K562 (cell line): ENCODE data around the gene DAAM1. TPM values are rescaled to one million over a fixed set of nuclear protein-coding genes. Genes with fewer than 3 reads are reported as not detected.

Experiments used
- ATAC-seq: fragments of 200-7000 bp; cut with Tn5 transposase; 3 replicates; pipeline ENCODE4 v1.9.1; 2020; ENCODE audit warnings: moderate library complexity
- BruUV-seq: library from RNA; stranded (reverse); fragments of 400-500 nt; replicated peaks from 2 replicates; lab custom pipeline; 2021; lab: Mats Ljungman, UMichigan
- CTCF ChIA-PET: fragments of 300-600 bp; formaldehyde crosslinking; extraction: SDS; loops from one replicate; lab custom pipeline; 2021; ENCODE audit warnings: low intra/inter-chr PET ratio; lab: Yijun Ruan, JAX
- POLR2A ChIA-PET: fragments of 300-600, 350-650 bp; sonication (Branson Sonifier 250); formaldehyde crosslinking; extraction: SDS; loops from one replicate; lab custom pipeline; 2021; ENCODE audit warnings: antibody characterized with exemption, inconsistent platforms; lab: Yijun Ruan, JAX
- DNase-seq, 4 experiments: peaks; one replicate each; pipeline versions ENCODE4 v3.0.0 to v3.0.0-alpha.2; 2011 to 2018; ENCODE audit warnings: low spot score in 3 of 4, mixed read lengths in 3 of 4; ENCODE audit errors: extremely low read depth in 1 of 4
- FAIRE-seq: peaks from 2 replicates; lab custom pipeline; 2011; peaks lifted over from hg19 to GRCh38; lab: Jason Lieb, UNC
- H2AFZ ChIP-seq: 2 replicates; pipeline ENCODE4 v1.6.0; 2011; ENCODE audit warnings: low read depth, low read length, control low read depth, inconsistent platforms
- H3K27ac ChIP-seq: fragments of 200-600 bp; 3 replicates; pipeline ENCODE4 v1.8.0; 2011; ENCODE audit warnings: low read depth, mild to moderate bottlenecking, control low read depth, inconsistent platforms, low read length, moderate library complexity, mixed read lengths; ENCODE audit errors: extremely low read depth
- H3K27me3 ChIP-seq, 2 experiments: fragments of 300-600 bp in 1 of 2; 2 replicates in 1 of 2; 3 replicates in 1 of 2; pipeline versions ENCODE4 v1.6.0 to v1.8.0; 2011; ENCODE audit warnings: inconsistent platforms in 2 of 2, low read length in 2 of 2, mild to moderate bottlenecking in 1 of 2, mixed read lengths in 1 of 2, moderate library complexity in 1 of 2; ENCODE audit not compliant: control insufficient read depth in 2 of 2, insufficient read depth in 2 of 2
- H3K36me3 ChIP-seq: fragments of 300-600 bp; 3 replicates; pipeline ENCODE4 v1.8.0; 2011; ENCODE audit warnings: mild to moderate bottlenecking, low read length, inconsistent platforms; ENCODE audit not compliant: control insufficient read depth, insufficient read depth
- H3K4me1 ChIP-seq, 2 experiments: fragments of 200-600 bp in 1 of 2; replicated peaks in 1 of 2; 2 replicates in 1 of 2; 3 replicates in 1 of 2; pipeline versions ENCODE4 v1.5.1 to v1.8.0; 2011; ENCODE audit warnings: inconsistent platforms in 2 of 2, low read length in 2 of 2, mild to moderate bottlenecking in 1 of 2, mixed read lengths in 1 of 2, moderate library complexity in 1 of 2; ENCODE audit not compliant: control insufficient read depth in 2 of 2, insufficient read depth in 2 of 2
- H3K4me2 ChIP-seq: 2 replicates; pipeline ENCODE4 v1.6.1; 2011; ENCODE audit warnings: low read length, control low read depth, inconsistent platforms, mixed read lengths; ENCODE audit not compliant: insufficient read depth
- H3K4me3 ChIP-seq: fragments of 200-600 bp; sonication (generic), shearing (Covaris generic); 2 replicates; pipeline ENCODE4 v1.5.1; 2016; ENCODE audit warnings: control low read depth, inconsistent platforms
- H3K79me2 ChIP-seq: fragments of 200-600 bp; 3 replicates; pipeline ENCODE4 v1.8.0; 2011; ENCODE audit warnings: low read length, inconsistent platforms; ENCODE audit not compliant: control insufficient read depth, insufficient read depth
- H3K9ac ChIP-seq, 2 experiments: 2 replicates each; pipeline versions ENCODE4 v1.6.0 to v1.6.1; 2011; ENCODE audit warnings: low read depth in 2 of 2, low read length in 2 of 2, control low read depth in 1 of 2, inconsistent platforms in 1 of 2, mild to moderate bottlenecking in 1 of 2, mixed read lengths in 1 of 2; ENCODE audit not compliant: insufficient read depth in 1 of 2
- H3K9me1 ChIP-seq: one replicate; pipeline ENCODE4 v1.6.0; 2011; ENCODE audit warnings: inconsistent platforms, mild to moderate bottlenecking, low read length, moderate library complexity; ENCODE audit not compliant: control insufficient read depth, insufficient read depth
- H3K9me3 ChIP-seq: replicated peaks from 2 replicates; pipeline ENCODE4 v1.5.1; 2011; ENCODE audit warnings: low read depth, low read length, inconsistent platforms; ENCODE audit not compliant: control insufficient read depth, insufficient read depth
- H4K20me1 ChIP-seq: replicated peaks from 2 replicates; pipeline ENCODE4 v1.6.1; 2011; ENCODE audit warnings: low read length, inconsistent platforms, mixed read lengths; ENCODE audit not compliant: control insufficient read depth, insufficient read depth
- BMI1 ChIP-seq: fragments of 150-350 bp; IDR thresholded peaks from 2 replicates; pipeline ENCODE4 v1.6.1; 2014; ENCODE audit warnings: low read length
- GTF2F1 ChIP-seq: IDR thresholded peaks from 2 replicates; pipeline ENCODE4 v1.6.1; 2011; ENCODE audit warnings: low read depth, low read length, improper control_type of control experiment
- HMG20B ChIP-seq: fragments of 250-450 bp; sonication (Bioruptor Pico); IDR thresholded peaks from 2 replicates; pipeline ENCODE4 v1.5.0; 2021; ENCODE audit warnings: mild to moderate bottlenecking
- KDM1A ChIP-seq, 2 experiments: fragments of 450-650 bp; IDR thresholded peaks; 2 replicates each; pipeline ENCODE4 v1.6.1; 2016; ENCODE audit warnings: mild to moderate bottlenecking in 2 of 2
- MBD2 ChIP-seq: sonication (generic); IDR thresholded peaks from 2 replicates; pipeline ENCODE4 v1.6.1; 2016; ENCODE audit warnings: low read depth, borderline replicate concordance
- PTRF ChIP-seq: fragments of 450-650 bp; IDR thresholded peaks from 2 replicates; pipeline ENCODE4 v1.6.1; 2016; ENCODE audit warnings: mild to moderate bottlenecking, missing genetic modification characterization, missing compliant biosample characterization
- SIN3B ChIP-seq: fragments of 450-650 bp; IDR thresholded peaks from 2 replicates; pipeline ENCODE4 v1.6.1; 2017; ENCODE audit warnings: low read depth, mild to moderate bottlenecking, moderate library complexity
- SMARCA5 ChIP-seq: fragments of 450-650 bp; IDR thresholded peaks from 2 replicates; pipeline ENCODE4 v1.6.1; 2016
- ZNF586 ChIP-seq: fragments of 450-650 bp; formaldehyde crosslinking; conservative IDR thresholded peaks from 2 replicates; pipeline ENCODE4 v1.4.0; 2020; ENCODE audit warnings: mild to moderate bottlenecking, moderate library complexity
- ZNF778 ChIP-seq: fragments of 450-650 bp; formaldehyde crosslinking; IDR thresholded peaks from 2 replicates; pipeline ENCODE4 v1.4.0; 2020; ENCODE audit warnings: mild to moderate bottlenecking, moderate library complexity
- WGBS: fragments of 100-300 bp; shearing (Covaris generic); methylation state at CpG from one replicate; pipeline ENCODE4 v1.1.6; 2016; ENCODE audit warnings: low coverage, mixed read lengths; ENCODE audit not compliant: insufficient coverage; ENCODE audit errors: missing lambda C conversion rate; 5-methylcytosine and 5-hydroxymethylcytosine counted together
- in situ Hi-C: fragments of 300-500 bp; cut with MboI; formaldehyde crosslinking; loops from 4 replicates; pipeline ENCODE4 v1.15.0; 2018; ENCODE audit warnings: inconsistent platforms, mixed read lengths
- intact Hi-C: fragments of 100-400 bp; cut with micrococcal nuclease; formaldehyde crosslinking; loops from 2 replicates; pipeline ENCODE4 v1.14.2; 2022
- polyA plus RNA-seq, 8 experiments: library from polyadenylated mRNA; depleted of rRNA in 4 of 8; stranded (reverse) in 5 of 8; unstranded in 3 of 8; fragments of >200 nt; fragmentation: Nextera tagmentation in 2 of 8; fragmentation: Illumina TruSeq in 1 of 8; extraction: Ambion mirVana in 2 of 8; extraction: Trizol in 1 of 8; gene quantifications; 2 replicates each; pipeline versions ENCODE4 v1.2.1 to v1.2.3, GENCODE V29; 2011 to 2014; ENCODE audit warnings: inconsistent platforms in 1 of 8, missing spikeins in 1 of 8
- total RNA-seq, 7 experiments: library from RNA; depleted of rRNA in 6 of 7; stranded (reverse); fragments of >200 nt in 6 of 7; fragmentation: Illumina TruSeq in 2 of 7; extraction: Trizol in 2 of 7; gene quantifications; 2 replicates each; pipeline versions ENCODE4 v1.2.1 to v1.2.3, GENCODE V29; 2011 to 2021; ENCODE audit warnings: low replicate concordance in 1 of 7
- TF ChIP-seq, protein P1 (sequence below): sonication (generic); formaldehyde crosslinking; IDR thresholded peaks from 2 replicates; pipeline ENCODE4 v1.8.0; 2023; ENCODE audit warnings: mild to moderate bottlenecking, missing genetic modification reagents

The DAAM1 gene
- total and polyA plus RNA-seq, 9 of the 15 experiments (the other 6 are each of a cell fraction or from before 2014, with no cell fraction given): 3.6 to 11.6 (median 6.7) TPM

DNA sequence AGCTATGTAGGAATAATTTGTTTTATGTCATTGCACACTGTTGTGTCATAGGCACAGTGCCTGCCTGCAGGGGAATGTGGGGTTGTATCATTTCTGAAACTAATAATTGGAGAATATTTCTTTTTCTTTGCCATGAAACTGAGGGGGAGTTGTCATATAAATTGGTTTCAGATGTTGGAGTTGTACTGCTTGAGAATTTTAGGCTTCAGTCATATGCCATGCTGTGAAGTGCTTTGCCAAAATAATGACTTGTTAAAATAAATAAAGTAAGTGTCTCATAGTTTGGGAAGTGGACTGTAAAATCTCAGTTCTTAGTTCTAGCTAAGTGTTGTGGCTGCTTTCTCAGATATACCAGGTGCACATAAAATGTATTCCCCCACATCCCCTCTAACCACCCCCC lies 116.8 kb downstream of the DAAM1 start:
- Histone ChIP-seq H3K27me3 (no peaks in the 10 kb centered on the region), H3K4me2 (no peak overlapping the region), H3K36me3 (no peaks in the 10 kb centered on the region), H2AFZ (no peak overlapping the region), H3K27ac (no peak overlapping the region), H3K9me3 (no peaks in the 10 kb centered on the region), H3K79me2 (no peaks in the 10 kb centered on the region), H3K9ac (no peak overlapping the region), H3K4me1 (no peaks in the 10 kb centered on the region), H3K4me3 (no peak overlapping the region), H4K20me1 (peaks cover 3% of the 10 kb centered on the region; the same call in 1 of the 2 replicates), H3K9me1 (no peaks in the 10 kb centered on the region)
- ATAC-seq: no peak
- BruUV-seq: no TSS peak
- ChIA-PET CTCF (no interaction called here), POLR2A (no interaction called here)
- in situ Hi-C loops (no loop called here), intact Hi-C loops (loop anchor here (10.0 kb wide), 1 partner anchor 160 kb away; no protein-coding TSS in a partner anchor)
- no peak for FAIRE-seq
- no peak for DNase-seq
- TF ChIP-seq BMI1: no peak
- TF ChIP-seq GTF2F1: no peak
- TF ChIP-seq MBD2: no peak
- no peak for TF ChIP-seq ZNF586 (CRISPR knock-in tag)

DNA sequence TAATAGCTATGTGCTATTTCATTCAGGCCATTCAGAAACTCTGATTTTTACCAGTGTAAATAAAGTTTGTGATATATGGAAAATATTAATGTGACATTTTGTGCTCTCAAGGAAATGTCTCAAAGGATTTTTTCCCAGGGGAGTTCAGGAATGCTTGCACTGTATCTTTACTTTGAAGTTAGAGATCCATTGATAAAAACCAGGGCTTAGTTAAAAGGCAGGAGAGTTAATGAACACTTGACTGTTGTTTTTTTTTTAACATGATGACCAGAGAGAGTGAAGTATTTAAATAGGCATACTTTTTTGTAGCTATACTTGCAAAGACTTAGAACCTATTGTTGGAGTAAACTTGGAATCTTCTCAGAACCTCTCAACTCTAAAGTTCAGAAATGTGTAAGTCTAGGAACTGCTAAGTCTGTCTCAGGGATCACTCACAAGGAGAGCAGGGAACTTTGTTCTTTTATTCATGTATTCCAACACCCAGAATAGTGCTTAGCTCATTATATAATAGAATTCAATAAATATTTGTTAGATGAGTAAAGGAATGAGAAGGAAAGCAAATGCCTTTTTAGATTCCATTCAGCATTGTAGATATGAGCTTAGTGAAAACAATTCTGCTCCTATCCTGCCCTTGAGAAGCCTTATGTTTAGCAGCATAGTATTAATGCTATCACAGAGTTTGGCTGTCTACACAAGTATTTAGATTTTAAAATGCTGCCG lies 117.5 kb downstream of the DAAM1 start:
- Histone ChIP-seq H3K79me2 (no peaks in the 10 kb centered on the region), H3K27me3 (no peaks in the 10 kb centered on the region), H3K4me2 (no peak overlapping the region), H3K27ac (no peak overlapping the region), H4K20me1 (peaks cover 3% of the 10 kb centered on the region; the same call in 1 of the 2 replicates), H3K9ac (no peak overlapping the region), H3K9me3 (no peaks in the 10 kb centered on the region), H3K36me3 (no peaks in the 10 kb centered on the region), H3K4me3 (no peak overlapping the region), H3K9me1 (no peaks in the 10 kb centered on the region), H3K4me1 (no peaks in the 10 kb centered on the region), H2AFZ (no peak overlapping the region)
- DNase-seq (no peak), FAIRE-seq (no peak), ATAC-seq (no peak)
- in situ Hi-C loops: no loop called here
- 0% methylated on average over 1 of the region's 1 CpG for WGBS
- POLR2A ChIA-PET: no interaction called here
- CTCF ChIA-PET: no interaction called here
- intact Hi-C loops: loop anchor here (10.0 kb wide), 1 partner anchor 161 kb away; no protein-coding TSS in a partner anchor
- no TSS peak for BruUV-seq
- no peak for TF ChIP-seq KDM1A (IDR thresholded peaks at IDR 0.05)
- TF ChIP-seq, protein P1, sequence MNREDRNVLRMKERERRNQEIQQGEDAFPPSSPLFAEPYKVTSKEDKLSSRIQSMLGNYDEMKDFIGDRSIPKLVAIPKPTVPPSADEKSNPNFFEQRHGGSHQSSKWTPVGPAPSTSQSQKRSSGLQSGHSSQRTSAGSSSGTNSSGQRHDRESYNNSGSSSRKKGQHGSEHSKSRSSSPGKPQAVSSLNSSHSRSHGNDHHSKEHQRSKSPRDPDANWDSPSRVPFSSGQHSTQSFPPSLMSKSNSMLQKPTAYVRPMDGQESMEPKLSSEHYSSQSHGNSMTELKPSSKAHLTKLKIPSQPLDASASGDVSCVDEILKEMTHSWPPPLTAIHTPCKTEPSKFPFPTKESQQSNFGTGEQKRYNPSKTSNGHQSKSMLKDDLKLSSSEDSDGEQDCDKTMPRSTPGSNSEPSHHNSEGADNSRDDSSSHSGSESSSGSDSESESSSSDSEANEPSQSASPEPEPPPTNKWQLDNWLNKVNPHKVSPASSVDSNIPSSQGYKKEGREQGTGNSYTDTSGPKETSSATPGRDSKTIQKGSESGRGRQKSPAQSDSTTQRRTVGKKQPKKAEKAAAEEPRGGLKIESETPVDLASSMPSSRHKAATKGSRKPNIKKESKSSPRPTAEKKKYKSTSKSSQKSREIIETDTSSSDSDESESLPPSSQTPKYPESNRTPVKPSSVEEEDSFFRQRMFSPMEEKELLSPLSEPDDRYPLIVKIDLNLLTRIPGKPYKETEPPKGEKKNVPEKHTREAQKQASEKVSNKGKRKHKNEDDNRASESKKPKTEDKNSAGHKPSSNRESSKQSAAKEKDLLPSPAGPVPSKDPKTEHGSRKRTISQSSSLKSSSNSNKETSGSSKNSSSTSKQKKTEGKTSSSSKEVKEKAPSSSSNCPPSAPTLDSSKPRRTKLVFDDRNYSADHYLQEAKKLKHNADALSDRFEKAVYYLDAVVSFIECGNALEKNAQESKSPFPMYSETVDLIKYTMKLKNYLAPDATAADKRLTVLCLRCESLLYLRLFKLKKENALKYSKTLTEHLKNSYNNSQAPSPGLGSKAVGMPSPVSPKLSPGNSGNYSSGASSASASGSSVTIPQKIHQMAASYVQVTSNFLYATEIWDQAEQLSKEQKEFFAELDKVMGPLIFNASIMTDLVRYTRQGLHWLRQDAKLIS (CRISPR knock-in tag): no peak
- no peak for TF ChIP-seq SIN3B
- TF ChIP-seq ZNF778 (CRISPR knock-in tag): no peak
- no peak for TF ChIP-seq HMG20B (CRISPR knock-in tag)
- TF ChIP-seq SMARCA5: no peak
- no peak for TF ChIP-seq PTRF (tag)
